OCI-LY3 (cell line): Measurements from ENCODE around the gene AGAP2.

Experiments used
- EZH2phosphoT487 ChIP-seq: fragments of 200-600 bp; shearing (Covaris generic); IDR thresholded peaks from 2 replicates; pipeline ENCODE4 v1.6.1; 2018; ENCODE audit warnings: antibody characterized with exemption, mixed run types, low read depth
- TF ChIP-seq, protein P1 (sequence below): fragments of 200-600, 300-600 bp; sonication (generic); IDR thresholded peaks from 2 replicates; pipeline ENCODE4 v1.5.1; 2014; ENCODE audit warnings: antibody characterized with exemption, low read length, low read depth

DNA sequence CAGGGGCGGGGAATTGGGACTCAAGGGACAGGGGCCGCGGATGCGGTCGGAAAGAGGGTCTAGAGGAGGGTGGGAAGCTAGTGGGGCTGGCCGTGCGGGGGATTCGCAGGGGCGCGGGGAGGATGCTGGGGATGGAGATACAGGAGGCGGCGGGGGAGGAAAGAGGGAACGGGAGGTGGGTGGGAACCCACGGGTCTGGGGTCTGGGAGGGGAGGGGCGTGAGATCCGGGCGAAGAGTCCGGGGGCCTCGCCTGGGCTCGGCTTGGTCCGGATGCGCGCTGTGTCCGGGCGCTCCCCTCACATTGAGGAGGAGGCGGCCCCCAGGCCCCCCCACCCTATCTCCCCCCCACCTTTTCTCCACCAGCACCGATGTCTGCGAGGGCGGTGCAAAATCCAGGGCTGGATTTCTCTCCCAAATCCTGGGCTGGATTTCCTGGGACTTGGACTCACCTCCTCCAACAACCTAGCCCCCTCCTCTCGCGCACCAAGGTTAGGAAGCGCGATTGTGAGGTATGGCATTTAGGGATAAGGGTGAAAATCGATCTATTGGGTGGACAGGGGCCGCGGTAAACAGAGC is at the start of gene AGAP2:
- TF ChIP-seq, protein P1, sequence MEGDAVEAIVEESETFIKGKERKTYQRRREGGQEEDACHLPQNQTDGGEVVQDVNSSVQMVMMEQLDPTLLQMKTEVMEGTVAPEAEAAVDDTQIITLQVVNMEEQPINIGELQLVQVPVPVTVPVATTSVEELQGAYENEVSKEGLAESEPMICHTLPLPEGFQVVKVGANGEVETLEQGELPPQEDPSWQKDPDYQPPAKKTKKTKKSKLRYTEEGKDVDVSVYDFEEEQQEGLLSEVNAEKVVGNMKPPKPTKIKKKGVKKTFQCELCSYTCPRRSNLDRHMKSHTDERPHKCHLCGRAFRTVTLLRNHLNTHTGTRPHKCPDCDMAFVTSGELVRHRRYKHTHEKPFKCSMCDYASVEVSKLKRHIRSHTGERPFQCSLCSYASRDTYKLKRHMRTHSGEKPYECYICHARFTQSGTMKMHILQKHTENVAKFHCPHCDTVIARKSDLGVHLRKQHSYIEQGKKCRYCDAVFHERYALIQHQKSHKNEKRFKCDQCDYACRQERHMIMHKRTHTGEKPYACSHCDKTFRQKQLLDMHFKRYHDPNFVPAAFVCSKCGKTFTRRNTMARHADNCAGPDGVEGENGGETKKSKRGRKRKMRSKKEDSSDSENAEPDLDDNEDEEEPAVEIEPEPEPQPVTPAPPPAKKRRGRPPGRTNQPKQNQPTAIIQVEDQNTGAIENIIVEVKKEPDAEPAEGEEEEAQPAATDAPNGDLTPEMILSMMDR: no peak
- TF ChIP-seq EZH2phosphoT487: no peak
